Neural progenitor cell (in vitro differentiated cells): ENCODE data around the gene CPNE1. TPM values are rescaled to one million over a fixed set of nuclear protein-coding genes. Genes with fewer than 3 reads are reported as not detected.

ENCODE experiments used
- DNase-seq: peaks from one replicate; pipeline ENCODE4 v3.0.0-alpha.2; 2016; ENCODE audit warnings: low spot score
- H2AFZ ChIP-seq: fragments of 200-600 bp; sonication (generic); replicated peaks from 2 replicates; pipeline ENCODE4 v1.6.1; 2016; ENCODE audit warnings: antibody characterized with exemption
- H3F3A ChIP-seq: fragments of 200-600 bp; sonication (generic); 2 replicates; pipeline ENCODE4 v1.6.1; 2016; ENCODE audit warnings: antibody characterized with exemption, low read depth
- H3K27ac ChIP-seq: fragments of 200-600 bp; sonication (generic); 2 replicates; pipeline ENCODE4 v1.5.1; 2016; ENCODE audit warnings: mild to moderate bottlenecking
- H3K27me3 ChIP-seq: fragments of 200-600 bp; sonication (generic); 2 replicates; pipeline ENCODE4 v1.6.1; 2016; ENCODE audit warnings: mild to moderate bottlenecking, moderate library complexity
- H3K36me3 ChIP-seq: fragments of 200-600 bp; sonication (generic); 2 replicates; pipeline ENCODE4 v1.5.1; 2016
- H3K4me1 ChIP-seq: fragments of 200-600 bp; sonication (generic); 2 replicates; pipeline ENCODE4 v1.6.1; 2016; ENCODE audit warnings: mixed run types
- H3K4me2 ChIP-seq: fragments of 200-600 bp; sonication (generic); 2 replicates; pipeline ENCODE4 v1.6.1; 2016
- H3K4me3 ChIP-seq: fragments of 200-600 bp; sonication (generic); 2 replicates; pipeline ENCODE4 v1.5.1; 2016
- H3K79me2 ChIP-seq: fragments of 200-600 bp; sonication (generic); 2 replicates; pipeline ENCODE4 v1.6.1; 2016; ENCODE audit warnings: low read depth
- H3K9ac ChIP-seq: fragments of 200-600 bp; sonication (generic); 2 replicates; pipeline ENCODE4 v1.6.1; 2016
- H3K9me3 ChIP-seq: fragments of 200-600 bp; sonication (generic); 2 replicates; pipeline ENCODE4 v1.5.1; 2016; ENCODE audit warnings: low read depth
- H4K20me1 ChIP-seq: fragments of 200-600 bp; sonication (generic); 2 replicates; pipeline ENCODE4 v1.6.1; 2016; ENCODE audit warnings: low read depth
- H3K27ac Mint-ChIP-seq: 3 replicates; pipeline ENCODE4 v1.8.0; 2021; ENCODE audit warnings: mixed read lengths
- H3K27me3 Mint-ChIP-seq: 2 replicates; pipeline ENCODE4 v1.8.0; 2022; ENCODE audit warnings: low read depth, mild to moderate bottlenecking, inconsistent platforms, moderate library complexity, mixed read lengths; ENCODE audit not compliant: insufficient read depth
- H3K36me3 Mint-ChIP-seq: 3 replicates; pipeline ENCODE4 v1.8.0; 2021; ENCODE audit warnings: mixed read lengths
- H3K4me1 Mint-ChIP-seq: 3 replicates; pipeline ENCODE4 v1.8.0; 2021; ENCODE audit warnings: mixed read lengths
- H3K4me3 Mint-ChIP-seq: 3 replicates; pipeline ENCODE4 v1.8.0; 2021; ENCODE audit warnings: mild to moderate bottlenecking, moderate library complexity, mixed read lengths
- H3K9me3 Mint-ChIP-seq: 3 replicates; pipeline ENCODE4 v1.8.0; 2020; ENCODE audit warnings: mixed read lengths
- CTCF ChIP-seq: fragments of 200-600 bp; sonication (generic); IDR thresholded peaks from 2 replicates; pipeline ENCODE4 v1.5.1; 2017; ENCODE audit warnings: antibody characterized with exemption, mild to moderate bottlenecking
- EZH2 ChIP-seq: fragments of 200-600 bp; sonication (generic); IDR thresholded peaks from 2 replicates; pipeline ENCODE4 v1.6.1; 2017; ENCODE audit warnings: antibody characterized with exemption, mild to moderate bottlenecking, moderate library complexity
- EZH2phosphoT487 ChIP-seq: fragments of 200-600 bp; sonication (generic); IDR thresholded peaks from 2 replicates; pipeline ENCODE4 v1.6.1; 2017; ENCODE audit warnings: antibody characterized with exemption
- total RNA-seq: library from RNA; depleted of rRNA; stranded (reverse); fragments of >200 nt; gene quantifications from 2 replicates; pipeline ENCODE4 v1.2.3, GENCODE V29; 2015; ENCODE audit warnings: low replicate concordance

CPNE1 gene
- total RNA-seq, 1 donor from 2014 or later, result 140 TPM

GRCh38 chr20:35606127-35606526, 58.6 kb downstream of the CPNE1 start:
- Mint-ChIP-seq H3K27ac (no peak overlapping the region), H3K27me3 (peaks cover 17% of the 10 kb centered on the region), H3K4me1 (peaks cover 6% of the 10 kb centered on the region), H3K4me3 (no peak overlapping the region), H3K36me3 (peaks cover 2% of the 10 kb centered on the region), H3K9me3 (peaks cover 3% of the 10 kb centered on the region)
- no peak for DNase-seq
- H4K20me1 ChIP-seq, result peaks cover 7% of the 10 kb centered on the region
- no peaks in the 10 kb centered on the region for H3K4me1 ChIP-seq
- H3K27me3 ChIP-seq, result peaks cover 28% of the 10 kb centered on the region
- no peaks in the 10 kb centered on the region for H3K79me2 ChIP-seq
- no peak for TF ChIP-seq EZH2
- no peak for TF ChIP-seq CTCF
- TF ChIP-seq EZH2phosphoT487, result no peak
- H3K4me3 ChIP-seq, result no peak overlapping the region
- H3K27ac ChIP-seq, result no peak overlapping the region
- no peak overlapping the region for H2AFZ ChIP-seq
- no peaks in the 10 kb centered on the region for H3F3A ChIP-seq
- H3K9ac ChIP-seq, result no peak overlapping the region
- no peaks in the 10 kb centered on the region for H3K36me3 ChIP-seq
- no peak overlapping the region for H3K4me2 ChIP-seq
- H3K9me3 ChIP-seq, result no peaks in the 10 kb centered on the region

GRCh38 chr20:35604449-35604747, 60.3 kb downstream of the CPNE1 start:
- peaks cover 5% of the 10 kb centered on the region for H3K4me1 ChIP-seq

GRCh38 chr20:35603695-35604448, 60.8 kb downstream of the CPNE1 start:
- peaks cover 19% of the 10 kb centered on the region for H3K27me3 Mint-ChIP-seq
- H4K20me1 ChIP-seq, result peaks cover 7% of the 10 kb centered on the region
- peaks cover 2% of the 10 kb centered on the region for H3K36me3 Mint-ChIP-seq
- peak overlapping the region; percentile 33 for H3K4me3 Mint-ChIP-seq
- peaks cover 7% of the 10 kb centered on the region for H3K4me1 Mint-ChIP-seq
- H3K4me1 ChIP-seq, result peaks cover 5% of the 10 kb centered on the region
- no peaks in the 10 kb centered on the region for H3K79me2 ChIP-seq
- TF ChIP-seq CTCF (no peak), EZH2 (no peak), EZH2phosphoT487 (no peak)
- no peak overlapping the region for H3K27ac ChIP-seq
- no peak overlapping the region for H3K27ac Mint-ChIP-seq
- no peak overlapping the region for H3K4me2 ChIP-seq
- no peaks in the 10 kb centered on the region for H3F3A ChIP-seq
- no peak overlapping the region for H3K4me3 ChIP-seq
- DNase-seq, result no peak
- no peak overlapping the region for H3K9ac ChIP-seq
- H3K27me3 ChIP-seq, result peaks cover 51% of the 10 kb centered on the region
- no peaks in the 10 kb centered on the region for H3K36me3 ChIP-seq
- H3K9me3 ChIP-seq, result no peaks in the 10 kb centered on the region
- peaks cover 3% of the 10 kb centered on the region for H3K9me3 Mint-ChIP-seq
- no peak overlapping the region for H2AFZ ChIP-seq

More at GRCh38 chr20:35604449-35604747, 60.3 kb downstream of the CPNE1 start:
- Mint-ChIP-seq H3K4me3 (no peak overlapping the region), H3K9me3 (peaks cover 3% of the 10 kb centered on the region), H3K4me1 (peaks cover 7% of the 10 kb centered on the region), H3K36me3 (peaks cover 2% of the 10 kb centered on the region), H3K27me3 (peaks cover 16% of the 10 kb centered on the region), H3K27ac (no peak overlapping the region)
- Histone ChIP-seq H2AFZ (no peak overlapping the region), H3K27me3 (peaks cover 46% of the 10 kb centered on the region), H3K9me3 (no peaks in the 10 kb centered on the region), H3K9ac (no peak overlapping the region), H3K4me2 (no peak overlapping the region), H3F3A (no peaks in the 10 kb centered on the region), H3K79me2 (no peaks in the 10 kb centered on the region), H4K20me1 (peaks cover 7% of the 10 kb centered on the region), H3K36me3 (no peaks in the 10 kb centered on the region), H3K27ac (no peak overlapping the region), H3K4me3 (no peak overlapping the region)
- TF ChIP-seq EZH2 (no peak), CTCF (peak; percentile 51)
- peak; percentile 61 for DNase-seq
